ENCODE results near the gene SLC32A1.

DNA sequence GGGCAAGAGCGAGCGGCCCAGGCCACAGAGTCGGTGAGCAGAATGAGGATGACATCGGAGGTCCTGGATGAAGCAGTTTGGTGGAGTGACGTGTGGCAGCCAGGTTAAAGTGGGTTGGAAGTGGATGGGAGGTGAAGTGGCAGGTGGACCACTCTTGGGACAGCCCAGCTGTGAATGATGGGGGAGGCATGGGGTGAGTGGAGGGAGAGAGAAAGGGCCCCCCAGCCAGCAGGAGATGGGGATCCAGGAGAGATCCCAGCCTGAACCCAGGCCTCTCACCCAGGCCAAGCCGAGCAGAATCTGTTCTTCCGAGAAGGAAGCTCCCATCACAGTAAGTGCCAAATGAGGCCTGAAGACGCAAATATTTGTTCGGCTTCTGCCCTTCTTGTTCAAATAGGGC lies 27.0 kb upstream of the SLC32A1 start:
- TF ChIP-seq POLR2AphosphoS5 (IDR thresholded peaks at IDR 0.05; ENCODE audit: borderline replicate concordance, low read depth, low read length) (no peak), EZH2 (IDR thresholded peaks at IDR 0.05) (no peak), FOXP2 (optimal IDR thresholded peaks at IDR 0.05; ENCODE audit: control extremely low read depth, extremely low read length, insufficient read depth) (no peak)
